HEK293 (cell line): ENCODE measurements around the gene VIP.

ENCODE experiments used
- CTCF ChIA-PET: fragments of 350-600 bp; formaldehyde crosslinking; extraction: SDS; loops from one replicate; lab custom pipeline; 2021; ENCODE audit warnings: antibody characterized with exemption; lab: Yijun Ruan, JAX
- POLR2A ChIA-PET: fragments of 300-600 bp; formaldehyde crosslinking; extraction: SDS; loops from one replicate; lab custom pipeline; 2020; ENCODE audit warnings: antibody characterized with exemption, inconsistent platforms; lab: Yijun Ruan, JAX
- H3K27ac ChIP-seq: fragments of 200-500 bp; sonication (Bioruptor generic); 2 replicates; pipeline ENCODE4 v1.5.1; 2014; ENCODE audit warnings: low read depth, low read length, control low read depth, inconsistent platforms; ENCODE audit errors: extremely low read depth
- H3K36me3 ChIP-seq, 2 experiments: fragments of 200-500 bp in 1 of 2; sonication (Bioruptor generic) in 1 of 2; 1 replicate in 1 of 2; 2 replicates in 1 of 2; pipeline ENCODE4 v1.5.1; 2014 to 2017; ENCODE audit warnings: inconsistent platforms in 2 of 2, low read length in 2 of 2; ENCODE audit not compliant: control insufficient read depth in 2 of 2, insufficient read depth in 1 of 2
- H3K4me1 ChIP-seq: fragments of 200-500 bp; sonication (Bioruptor generic); 2 replicates; pipeline ENCODE4 v1.5.1; 2014; ENCODE audit warnings: mild to moderate bottlenecking, low read length, inconsistent platforms; ENCODE audit not compliant: control insufficient read depth, insufficient read depth
- H3K4me3 ChIP-seq: 2 replicates; pipeline ENCODE4 v1.5.1; 2011; ENCODE audit warnings: low read depth, mild to moderate bottlenecking, control low read depth, low read length, moderate library complexity
- H3K9me3 ChIP-seq: fragments of 200-500 bp; sonication (Bioruptor generic); 2 replicates; pipeline ENCODE4 v1.5.1; 2014; ENCODE audit warnings: low read depth, low read length, inconsistent platforms; ENCODE audit not compliant: control insufficient read depth, insufficient read depth
- MYNN ChIP-seq: fragments of 450-650 bp; formaldehyde crosslinking; IDR thresholded peaks from 2 replicates; pipeline ENCODE4 v1.5.1; 2016; ENCODE audit warnings: missing biosample characterization, missing genetic modification characterization, borderline replicate concordance
- ZNF10 ChIP-seq: fragments of 450-650 bp; formaldehyde crosslinking; IDR thresholded peaks from 2 replicates; pipeline ENCODE4 v1.5.1; 2017; ENCODE audit warnings: missing biosample characterization, missing genetic modification characterization
- ZNF138 ChIP-seq: fragments of 450-650 bp; formaldehyde crosslinking; IDR thresholded peaks from 2 replicates; pipeline ENCODE4 v1.5.1; 2016; ENCODE audit warnings: missing biosample characterization, missing genetic modification characterization, borderline replicate concordance
- ZNF214 ChIP-seq: fragments of 450-650 bp; formaldehyde crosslinking; IDR thresholded peaks from 2 replicates; pipeline ENCODE4 v1.5.1; 2017; ENCODE audit warnings: missing biosample characterization, mild to moderate bottlenecking, missing genetic modification characterization, borderline replicate concordance
- ZNF221 ChIP-seq: fragments of 450-650 bp; formaldehyde crosslinking; IDR thresholded peaks from 2 replicates; pipeline ENCODE4 v1.5.1; 2017; ENCODE audit warnings: missing biosample characterization, missing genetic modification characterization, borderline replicate concordance
- ZNF324 ChIP-seq: fragments of 450-650 bp; formaldehyde crosslinking; IDR thresholded peaks from 2 replicates; pipeline ENCODE4 v1.5.1; 2016; ENCODE audit warnings: missing biosample characterization, missing genetic modification characterization
- ZNF501 ChIP-seq: fragments of 450-650 bp; formaldehyde crosslinking; IDR thresholded peaks from 2 replicates; pipeline ENCODE4 v1.5.1; 2016; ENCODE audit warnings: missing biosample characterization, missing genetic modification characterization
- ZNF560 ChIP-seq: fragments of 450-650 bp; formaldehyde crosslinking; IDR thresholded peaks from 2 replicates; pipeline ENCODE4 v1.5.1; 2017; ENCODE audit warnings: missing biosample characterization, missing genetic modification characterization, borderline replicate concordance
- ZNF76 ChIP-seq: fragments of 450-650 bp; formaldehyde crosslinking; IDR thresholded peaks from 2 replicates; pipeline ENCODE4; 2016; ENCODE audit warnings: low read depth, missing biosample characterization, missing genetic modification characterization, borderline replicate concordance
- ZXDB ChIP-seq: fragments of 450-650 bp; formaldehyde crosslinking; IDR thresholded peaks from 2 replicates; pipeline ENCODE4 v1.5.1; 2016; ENCODE audit warnings: missing biosample characterization, missing genetic modification characterization
- TF ChIP-seq, protein P1 (sequence below): fragments of 450-650 bp; formaldehyde crosslinking; IDR thresholded peaks from 2 replicates; pipeline ENCODE4 v1.5.1; 2016; ENCODE audit warnings: missing biosample characterization, missing genetic modification characterization, borderline replicate concordance
- TF ChIP-seq, protein P2 (sequence below): fragments of 450-650 bp; formaldehyde crosslinking; IDR thresholded peaks from 2 replicates; pipeline ENCODE4 v1.5.1; 2016; ENCODE audit warnings: missing biosample characterization, missing genetic modification characterization
- TF ChIP-seq, protein P3 (sequence below): fragments of 450-650 bp; formaldehyde crosslinking; IDR thresholded peaks from 2 replicates; pipeline ENCODE4 v1.5.1; 2016; ENCODE audit warnings: missing biosample characterization, missing genetic modification characterization, borderline replicate concordance
- TF ChIP-seq, protein P4 (sequence below): fragments of 450-650 bp; formaldehyde crosslinking; IDR thresholded peaks from 2 replicates; pipeline ENCODE4 v1.5.1; 2016; ENCODE audit warnings: missing biosample characterization, missing genetic modification characterization

Gene VIP

DNA sequence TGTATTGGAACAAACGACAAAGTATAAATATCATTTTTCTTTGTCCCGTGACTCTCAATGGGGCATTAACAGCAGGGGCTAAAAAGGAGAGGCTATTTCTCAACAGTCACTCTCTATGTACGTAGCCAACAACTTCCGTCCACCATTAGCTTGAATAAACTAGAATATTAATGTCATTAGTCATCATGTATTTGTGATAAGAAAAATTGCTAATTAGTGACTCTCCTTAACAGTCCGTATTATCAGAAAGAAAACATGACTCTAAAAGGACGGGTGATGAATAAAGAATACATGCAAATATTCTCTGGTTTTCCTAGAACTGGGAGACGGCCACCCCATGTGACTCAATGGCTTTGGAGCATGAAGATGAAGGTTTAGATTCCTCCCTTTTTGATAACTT lies 18.6 kb downstream of the VIP start (continued):
- TF ChIP-seq, protein P1, sequence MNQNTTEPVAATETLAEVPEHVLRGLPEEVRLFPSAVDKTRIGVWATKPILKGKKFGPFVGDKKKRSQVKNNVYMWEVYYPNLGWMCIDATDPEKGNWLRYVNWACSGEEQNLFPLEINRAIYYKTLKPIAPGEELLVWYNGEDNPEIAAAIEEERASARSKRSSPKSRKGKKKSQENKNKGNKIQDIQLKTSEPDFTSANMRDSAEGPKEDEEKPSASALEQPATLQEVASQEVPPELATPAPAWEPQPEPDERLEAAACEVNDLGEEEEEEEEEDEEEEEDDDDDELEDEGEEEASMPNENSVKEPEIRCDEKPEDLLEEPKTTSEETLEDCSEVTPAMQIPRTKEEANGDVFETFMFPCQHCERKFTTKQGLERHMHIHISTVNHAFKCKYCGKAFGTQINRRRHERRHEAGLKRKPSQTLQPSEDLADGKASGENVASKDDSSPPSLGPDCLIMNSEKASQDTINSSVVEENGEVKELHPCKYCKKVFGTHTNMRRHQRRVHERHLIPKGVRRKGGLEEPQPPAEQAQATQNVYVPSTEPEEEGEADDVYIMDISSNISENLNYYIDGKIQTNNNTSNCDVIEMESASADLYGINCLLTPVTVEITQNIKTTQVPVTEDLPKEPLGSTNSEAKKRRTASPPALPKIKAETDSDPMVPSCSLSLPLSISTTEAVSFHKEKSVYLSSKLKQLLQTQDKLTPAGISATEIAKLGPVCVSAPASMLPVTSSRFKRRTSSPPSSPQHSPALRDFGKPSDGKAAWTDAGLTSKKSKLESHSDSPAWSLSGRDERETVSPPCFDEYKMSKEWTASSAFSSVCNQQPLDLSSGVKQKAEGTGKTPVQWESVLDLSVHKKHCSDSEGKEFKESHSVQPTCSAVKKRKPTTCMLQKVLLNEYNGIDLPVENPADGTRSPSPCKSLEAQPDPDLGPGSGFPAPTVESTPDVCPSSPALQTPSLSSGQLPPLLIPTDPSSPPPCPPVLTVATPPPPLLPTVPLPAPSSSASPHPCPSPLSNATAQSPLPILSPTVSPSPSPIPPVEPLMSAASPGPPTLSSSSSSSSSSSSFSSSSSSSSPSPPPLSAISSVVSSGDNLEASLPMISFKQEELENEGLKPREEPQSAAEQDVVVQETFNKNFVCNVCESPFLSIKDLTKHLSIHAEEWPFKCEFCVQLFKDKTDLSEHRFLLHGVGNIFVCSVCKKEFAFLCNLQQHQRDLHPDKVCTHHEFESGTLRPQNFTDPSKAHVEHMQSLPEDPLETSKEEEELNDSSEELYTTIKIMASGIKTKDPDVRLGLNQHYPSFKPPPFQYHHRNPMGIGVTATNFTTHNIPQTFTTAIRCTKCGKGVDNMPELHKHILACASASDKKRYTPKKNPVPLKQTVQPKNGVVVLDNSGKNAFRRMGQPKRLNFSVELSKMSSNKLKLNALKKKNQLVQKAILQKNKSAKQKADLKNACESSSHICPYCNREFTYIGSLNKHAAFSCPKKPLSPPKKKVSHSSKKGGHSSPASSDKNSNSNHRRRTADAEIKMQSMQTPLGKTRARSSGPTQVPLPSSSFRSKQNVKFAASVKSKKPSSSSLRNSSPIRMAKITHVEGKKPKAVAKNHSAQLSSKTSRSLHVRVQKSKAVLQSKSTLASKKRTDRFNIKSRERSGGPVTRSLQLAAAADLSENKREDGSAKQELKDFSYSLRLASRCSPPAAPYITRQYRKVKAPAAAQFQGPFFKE (tag by site-specific recombination) = no peak
- TF ChIP-seq, protein P2, sequence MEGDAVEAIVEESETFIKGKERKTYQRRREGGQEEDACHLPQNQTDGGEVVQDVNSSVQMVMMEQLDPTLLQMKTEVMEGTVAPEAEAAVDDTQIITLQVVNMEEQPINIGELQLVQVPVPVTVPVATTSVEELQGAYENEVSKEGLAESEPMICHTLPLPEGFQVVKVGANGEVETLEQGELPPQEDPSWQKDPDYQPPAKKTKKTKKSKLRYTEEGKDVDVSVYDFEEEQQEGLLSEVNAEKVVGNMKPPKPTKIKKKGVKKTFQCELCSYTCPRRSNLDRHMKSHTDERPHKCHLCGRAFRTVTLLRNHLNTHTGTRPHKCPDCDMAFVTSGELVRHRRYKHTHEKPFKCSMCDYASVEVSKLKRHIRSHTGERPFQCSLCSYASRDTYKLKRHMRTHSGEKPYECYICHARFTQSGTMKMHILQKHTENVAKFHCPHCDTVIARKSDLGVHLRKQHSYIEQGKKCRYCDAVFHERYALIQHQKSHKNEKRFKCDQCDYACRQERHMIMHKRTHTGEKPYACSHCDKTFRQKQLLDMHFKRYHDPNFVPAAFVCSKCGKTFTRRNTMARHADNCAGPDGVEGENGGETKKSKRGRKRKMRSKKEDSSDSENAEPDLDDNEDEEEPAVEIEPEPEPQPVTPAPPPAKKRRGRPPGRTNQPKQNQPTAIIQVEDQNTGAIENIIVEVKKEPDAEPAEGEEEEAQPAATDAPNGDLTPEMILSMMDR = no peak
- TF ChIP-seq, protein P3, sequence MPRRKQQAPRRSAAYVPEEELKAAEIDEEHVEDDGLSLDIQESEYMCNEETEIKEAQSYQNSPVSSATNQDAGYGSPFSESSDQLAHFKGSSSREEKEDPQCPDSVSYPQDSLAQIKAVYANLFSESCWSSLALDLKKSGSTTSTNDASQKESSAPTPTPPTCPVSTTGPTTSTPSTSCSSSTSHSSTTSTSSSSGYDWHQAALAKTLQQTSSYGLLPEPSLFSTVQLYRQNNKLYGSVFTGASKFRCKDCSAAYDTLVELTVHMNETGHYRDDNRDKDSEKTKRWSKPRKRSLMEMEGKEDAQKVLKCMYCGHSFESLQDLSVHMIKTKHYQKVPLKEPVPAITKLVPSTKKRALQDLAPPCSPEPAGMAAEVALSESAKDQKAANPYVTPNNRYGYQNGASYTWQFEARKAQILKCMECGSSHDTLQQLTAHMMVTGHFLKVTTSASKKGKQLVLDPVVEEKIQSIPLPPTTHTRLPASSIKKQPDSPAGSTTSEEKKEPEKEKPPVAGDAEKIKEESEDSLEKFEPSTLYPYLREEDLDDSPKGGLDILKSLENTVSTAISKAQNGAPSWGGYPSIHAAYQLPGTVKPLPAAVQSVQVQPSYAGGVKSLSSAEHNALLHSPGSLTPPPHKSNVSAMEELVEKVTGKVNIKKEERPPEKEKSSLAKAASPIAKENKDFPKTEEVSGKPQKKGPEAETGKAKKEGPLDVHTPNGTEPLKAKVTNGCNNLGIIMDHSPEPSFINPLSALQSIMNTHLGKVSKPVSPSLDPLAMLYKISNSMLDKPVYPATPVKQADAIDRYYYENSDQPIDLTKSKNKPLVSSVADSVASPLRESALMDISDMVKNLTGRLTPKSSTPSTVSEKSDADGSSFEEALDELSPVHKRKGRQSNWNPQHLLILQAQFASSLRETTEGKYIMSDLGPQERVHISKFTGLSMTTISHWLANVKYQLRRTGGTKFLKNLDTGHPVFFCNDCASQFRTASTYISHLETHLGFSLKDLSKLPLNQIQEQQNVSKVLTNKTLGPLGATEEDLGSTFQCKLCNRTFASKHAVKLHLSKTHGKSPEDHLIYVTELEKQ = no peak
- TF ChIP-seq ZNF76 (tag by site-specific recombination) (no peak), ZNF10 (tag by site-specific recombination) (no peak), ZNF560 (tag by site-specific recombination) (no peak)

DNA sequence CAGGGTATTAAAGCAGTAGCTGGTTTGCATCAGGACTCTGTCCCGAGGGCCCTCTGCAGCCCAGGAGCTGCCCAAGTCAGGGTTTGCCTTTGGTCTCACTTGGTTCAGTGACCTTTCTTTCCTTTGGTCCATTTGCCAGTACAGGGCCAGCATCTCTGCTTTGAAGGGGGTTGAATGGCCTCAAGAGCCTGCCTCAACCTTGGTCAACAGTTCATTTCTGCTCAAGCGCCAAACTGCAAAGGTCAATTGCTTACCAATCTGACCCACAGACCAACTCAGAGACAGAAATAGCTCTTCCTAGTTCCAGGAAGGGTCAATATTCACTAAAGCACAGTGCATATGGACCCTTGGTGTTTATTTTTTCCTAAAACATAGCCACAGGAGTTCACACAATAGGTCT lies 19.4 kb downstream of the VIP start:
- CTCF ChIA-PET = interaction anchor here (0.6 to 0.7 kb wide), 2 partner anchors 264 to 1018 kb away, joined by 3 read pairs; no protein-coding TSS in a partner anchor
- H3K9me3 ChIP-seq = no peaks in the 10 kb centered on the region
- TF ChIP-seq, protein P4, sequence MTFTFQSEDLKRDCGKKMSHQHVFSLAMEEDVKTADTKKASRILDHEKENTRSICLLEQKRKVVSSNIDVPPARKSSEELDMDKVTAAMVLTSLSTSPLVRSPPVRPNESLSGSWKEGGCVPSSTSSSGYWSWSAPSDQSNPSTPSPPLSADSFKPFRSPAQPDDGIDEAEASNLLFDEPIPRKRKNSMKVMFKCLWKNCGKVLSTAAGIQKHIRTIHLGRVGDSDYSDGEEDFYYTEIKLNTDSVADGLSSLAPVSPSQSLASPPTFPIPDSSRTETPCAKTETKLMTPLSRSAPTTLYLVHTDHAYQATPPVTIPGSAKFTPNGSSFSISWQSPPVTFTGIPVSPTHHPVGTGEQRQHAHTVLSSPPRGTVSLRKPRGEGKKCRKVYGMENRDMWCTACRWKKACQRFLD (tag by site-specific recombination) = no peak
- TF ChIP-seq MYNN (tag by site-specific recombination) (no peak), ZNF501 (tag by site-specific recombination) (no peak), ZNF221 (tag by site-specific recombination) (no peak), ZNF138 (tag by site-specific recombination) (no peak), ZNF214 (tag by site-specific recombination) (no peak), ZNF324 (tag by site-specific recombination) (no peak), ZXDB (no peak)
- TF ChIP-seq, all 188 proteins: peak for 0
- Histone ChIP-seq H3K36me3 (no peaks in the 10 kb centered on the region), H3K4me1 (no peaks in the 10 kb centered on the region), H3K4me3 (no peak overlapping the region), H3K27ac (no peak overlapping the region)
- POLR2A ChIA-PET = no interaction called here
